Endothelial cell of coronary artery (primary cell): ENCODE measurements around the gene TMED9. TPM values are rescaled to one million over a fixed set of nuclear protein-coding genes. Genes with fewer than 3 reads are reported as not detected.

Experiments used
- total RNA-seq: library from RNA; depleted of rRNA; stranded (reverse); fragments of >200 nt; gene quantifications from 2 replicates; pipeline ENCODE4 v1.2.3, GENCODE V29; 2014

The TMED9 gene
- 156 and 233 TPM in 2 replicates for total RNA-seq

GRCh38 chr5:177592010-177592834 lies at the start of gene TMED9:
TSS of gene TMED9 (plus strand) at chr5:177592203. CDS start at chr5:177592215, 12 bp downstream.

GRCh38 chr5:177554474-177555111 lies 37.4 kb upstream of the TMED9 start, which contains the start of gene FAM193B:
TSS of gene FAM193B (minus strand) at chr5:177554563. CDS start at chr5:177554458, 105 bp downstream.

GRCh38 chr5:177599731-177600507 lies 7.9 kb downstream of the TMED9 start, which contains the start of gene B4GALT7:
TSS of gene B4GALT7 (plus strand) at chr5:177600132. CDS start at chr5:177600211, 79 bp downstream.

Other genes with a start within 250 kb of the TMED9 start
- 355 and 366 TPM in 2 replicates for gene LMAN2, start 240.5 kb upstream of the TMED9 start, total RNA-seq
- gene RGS14, start 234.3 kb upstream of the TMED9 start, total RNA-seq: 4.5 and 5.5 TPM in 2 replicates
- not detected in 2 replicates for gene SLC34A1, start 207.8 kb upstream of the TMED9 start, total RNA-seq
- not detected in 2 replicates for gene PFN3, start 191.5 kb upstream of the TMED9 start, total RNA-seq
- gene F12, start 182.6 kb upstream of the TMED9 start, total RNA-seq: 0.56 and 0.99 TPM in 2 replicates
- 23.5 and 26.3 TPM in 2 replicates for gene GRK6, start 165.5 kb upstream of the TMED9 start, total RNA-seq
- gene PRR7, start 145.4 kb upstream of the TMED9 start, total RNA-seq: 3.5 and 5.9 TPM in 2 replicates
- gene DBN1, start 118.6 kb upstream of the TMED9 start, total RNA-seq: 204 and 221 TPM in 2 replicates
- 75.5 and 132 TPM in 2 replicates for gene PDLIM7, start 94.6 kb upstream of the TMED9 start, total RNA-seq
- gene DOK3, start 82.4 kb upstream of the TMED9 start, total RNA-seq: 1.8 and 2.5 TPM in 2 replicates
- gene DDX41, start 75.2 kb upstream of the TMED9 start, total RNA-seq: 129 and 138 TPM in 2 replicates
- 11.5 and 22.0 TPM in 2 replicates for gene FAM193B, start 37.6 kb upstream of the TMED9 start, total RNA-seq
- 29.4 and 35.0 TPM in 2 replicates for gene B4GALT7, start 7.9 kb downstream of the TMED9 start, total RNA-seq
- gene FAM153A, start 190.7 kb downstream of the TMED9 start, total RNA-seq: 0.28 TPM in 1 of 2 replicates, not detected in the other